ENCODE data around the gene PRPF19.

The PRPF19 gene

DNA sequence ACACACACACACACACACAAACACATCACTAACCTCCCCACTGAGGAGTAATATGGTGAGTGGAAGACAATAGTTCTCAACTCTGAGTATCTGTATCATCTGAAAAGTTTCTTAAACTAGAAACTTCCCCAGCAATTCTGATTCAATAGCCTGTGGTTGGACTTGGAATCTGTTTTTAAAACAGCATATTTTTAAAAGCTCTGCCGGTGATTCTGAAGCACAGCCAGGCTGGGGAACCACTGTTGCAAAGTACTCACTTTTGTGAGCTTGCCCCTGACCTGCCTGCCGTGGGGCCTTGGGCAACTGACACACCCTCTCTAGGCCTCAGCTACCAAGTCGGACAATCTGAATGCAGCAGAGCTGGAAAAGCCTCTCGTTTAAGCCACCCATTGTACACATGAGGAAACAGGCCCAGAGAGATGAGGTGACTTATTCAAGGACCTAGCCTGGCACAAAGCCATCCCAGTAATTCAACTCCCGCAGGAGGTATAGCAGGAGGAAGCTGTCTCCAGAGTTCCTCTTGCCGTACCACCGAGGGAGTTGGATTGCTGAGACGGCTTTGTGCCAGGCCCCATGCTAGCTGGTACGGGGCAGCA, 36.7 kb upstream of the PRPF19 start:
- Mint-ChIP-seq H3K4me1 (no peaks in the 10 kb centered on the region), H3K9me3 (no peaks in the 10 kb centered on the region), H3K4me3 (no peak overlapping the region), H3K27ac (no peak overlapping the region), H3K27me3 (no peaks in the 10 kb centered on the region), H3K36me3 (peaks cover 10% of the 10 kb centered on the region)

DNA sequence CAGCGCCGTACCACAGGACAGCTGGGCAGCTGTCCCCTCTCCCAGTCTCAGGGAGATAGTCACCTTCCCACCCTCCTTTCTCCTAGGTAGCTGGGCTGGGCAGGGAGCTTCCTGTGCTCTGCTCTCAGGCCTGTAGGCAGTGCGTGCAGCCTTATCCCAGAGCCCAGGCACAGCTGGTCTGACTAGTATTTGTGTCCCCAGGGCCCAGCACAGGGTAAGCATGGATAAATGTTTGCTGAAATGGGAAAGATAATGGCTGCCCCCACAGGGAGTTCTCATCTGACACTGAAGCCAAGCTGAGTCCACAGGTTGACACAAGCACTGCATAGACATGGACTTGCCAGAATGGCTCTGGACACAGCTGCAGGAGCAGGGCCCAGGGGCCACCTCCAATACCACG, 35.8 kb upstream of the PRPF19 start:
- Mint-ChIP-seq H3K27me3 (no peaks in the 10 kb centered on the region), H3K4me3 (no peak overlapping the region), H3K27ac (no peak overlapping the region), H3K4me1 (no peaks in the 10 kb centered on the region), H3K9me3 (no peaks in the 10 kb centered on the region), H3K36me3 (peaks cover 10% of the 10 kb centered on the region)

DNA sequence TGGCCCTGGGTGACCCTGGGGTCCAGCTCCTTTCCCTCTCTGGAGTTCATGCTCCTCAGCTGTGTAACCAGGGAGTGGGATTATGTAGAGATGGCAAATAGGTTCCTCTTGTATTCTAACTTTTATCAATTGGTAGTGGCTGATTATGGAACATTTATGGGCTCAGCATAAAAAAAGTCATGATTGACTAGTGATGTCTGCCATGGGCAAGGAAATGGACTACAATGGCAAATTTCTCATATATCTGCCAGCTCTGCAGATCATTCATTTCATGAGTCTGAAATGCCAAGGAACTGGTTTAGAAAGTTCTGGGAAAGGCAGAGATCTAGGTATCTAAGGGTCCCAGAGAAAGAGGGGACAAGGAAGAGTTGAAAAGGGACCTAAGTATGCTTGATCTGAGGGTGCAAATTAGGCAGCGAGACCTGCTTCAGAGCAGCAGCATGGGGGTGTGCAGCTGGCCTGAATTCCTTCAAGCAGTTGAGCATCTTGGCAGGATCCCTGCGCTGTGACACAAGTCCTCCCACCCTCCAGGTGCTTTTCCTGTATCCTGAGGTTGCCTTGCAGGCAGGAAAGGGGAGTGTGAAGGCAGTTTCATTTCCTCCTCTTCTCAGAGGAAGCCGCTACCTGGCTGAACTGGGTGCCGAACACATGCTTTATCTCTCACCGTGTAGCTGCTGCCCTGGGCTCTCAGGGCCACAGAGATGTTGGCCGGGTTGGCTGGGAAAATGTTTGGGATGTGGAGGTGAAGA, 35.2 kb upstream of the PRPF19 start:
- H3K36me3 Mint-ChIP-seq, result peaks cover 10% of the 10 kb centered on the region
- no peaks in the 10 kb centered on the region for H3K27me3 Mint-ChIP-seq
- H3K27ac Mint-ChIP-seq, result peak overlapping the region; percentile 9
- H3K4me3 Mint-ChIP-seq, result no peak overlapping the region
- H3K4me1 Mint-ChIP-seq, result no peaks in the 10 kb centered on the region
- no peaks in the 10 kb centered on the region for H3K9me3 Mint-ChIP-seq

DNA sequence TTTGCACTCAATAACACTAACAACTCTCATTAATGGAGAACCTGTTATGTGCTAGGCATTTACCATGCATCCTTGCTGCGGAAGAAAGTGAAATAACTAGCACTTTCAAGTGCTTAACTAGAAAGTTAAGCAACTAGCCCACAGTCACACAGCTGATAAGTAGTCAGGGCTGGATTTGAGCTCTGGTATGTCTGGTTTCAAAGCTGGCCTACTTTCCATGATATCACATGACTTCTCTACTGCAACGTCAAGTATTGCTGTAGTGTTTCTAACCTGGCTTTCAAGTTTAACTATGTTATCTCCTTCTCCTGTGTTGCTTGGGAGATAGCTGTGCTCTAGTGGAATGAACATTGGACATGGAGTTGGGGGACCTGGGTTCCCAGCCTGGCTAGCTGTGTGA, 33.5 kb upstream of the PRPF19 start:
- Mint-ChIP-seq H3K27me3 (no peaks in the 10 kb centered on the region), H3K36me3 (peaks cover 8% of the 10 kb centered on the region), H3K4me1 (no peaks in the 10 kb centered on the region), H3K27ac (no peak overlapping the region), H3K9me3 (no peaks in the 10 kb centered on the region), H3K4me3 (no peak overlapping the region)

DNA sequence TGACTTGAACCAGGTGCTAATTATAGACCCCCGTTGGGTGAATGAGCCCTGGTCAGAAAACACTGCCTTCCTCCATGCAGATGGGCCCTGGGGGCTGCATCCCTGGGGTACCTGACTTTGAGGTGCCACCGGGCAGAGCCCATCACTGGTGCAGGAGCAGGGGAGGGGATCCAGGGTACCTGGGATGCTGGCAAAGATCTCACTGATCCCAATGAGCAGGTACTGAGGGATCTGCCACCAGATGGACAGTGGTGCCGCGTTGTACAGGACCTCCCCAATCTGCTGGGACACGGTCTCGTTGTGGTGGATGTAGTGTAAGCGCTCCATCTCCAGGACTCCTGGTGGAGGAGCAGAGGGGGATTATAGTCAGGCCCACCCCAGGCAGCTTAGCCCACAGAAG, 32.9 kb upstream of the PRPF19 start:
- H3K27ac Mint-ChIP-seq, result no peak overlapping the region
- no peak overlapping the region for H3K4me3 Mint-ChIP-seq
- H3K9me3 Mint-ChIP-seq, result no peaks in the 10 kb centered on the region
- H3K4me1 Mint-ChIP-seq, result no peaks in the 10 kb centered on the region
- peaks cover 7% of the 10 kb centered on the region for H3K36me3 Mint-ChIP-seq
- H3K27me3 Mint-ChIP-seq, result no peaks in the 10 kb centered on the region

DNA sequence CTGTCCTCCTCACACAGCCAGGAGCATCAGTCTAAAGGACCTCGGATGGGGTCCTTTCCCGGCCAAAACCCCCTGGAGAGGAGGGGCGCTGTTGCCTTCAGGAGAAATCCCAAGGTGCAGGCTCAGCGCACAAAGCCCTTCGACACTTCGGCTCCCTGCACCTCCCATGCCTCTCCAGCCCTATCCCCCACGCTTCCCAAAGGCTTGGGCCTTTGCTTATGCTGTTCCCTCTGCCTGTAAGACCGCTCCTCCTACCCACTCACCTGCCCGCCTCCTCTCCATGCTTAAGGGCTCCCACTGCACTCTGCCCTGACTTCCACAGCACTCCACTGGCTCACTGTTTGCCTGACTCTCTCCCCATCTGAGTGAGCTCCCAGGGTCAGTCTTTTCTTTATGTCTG, 32.1 kb upstream of the PRPF19 start:
- H3K36me3 Mint-ChIP-seq, result peaks cover 3% of the 10 kb centered on the region
- no peak overlapping the region for H3K27ac Mint-ChIP-seq
- no peaks in the 10 kb centered on the region for H3K4me1 Mint-ChIP-seq
- H3K4me3 Mint-ChIP-seq, result no peak overlapping the region
- no peaks in the 10 kb centered on the region for H3K27me3 Mint-ChIP-seq
- no peaks in the 10 kb centered on the region for H3K9me3 Mint-ChIP-seq

DNA sequence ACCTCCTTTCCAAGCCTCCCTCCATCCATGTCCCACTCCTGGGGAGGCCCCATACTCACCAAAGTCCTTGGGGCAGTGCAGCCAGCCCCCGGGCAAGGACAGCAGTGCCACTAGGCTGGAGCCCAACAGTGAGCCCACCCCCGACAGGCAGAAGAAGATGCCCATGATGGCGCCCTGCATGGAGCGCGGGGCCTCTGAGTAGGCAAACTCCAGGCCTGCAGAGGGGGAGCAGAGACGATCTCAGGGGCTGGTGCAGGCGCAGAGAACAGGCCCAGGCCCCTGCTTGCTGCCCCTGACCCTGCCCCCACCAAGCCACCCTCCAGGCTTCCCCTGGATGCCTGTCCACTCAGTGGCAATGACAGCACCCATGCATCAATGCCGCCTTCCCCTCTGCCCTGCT, 31.4 kb upstream of the PRPF19 start:
- Mint-ChIP-seq H3K4me3 (no peak overlapping the region), H3K9me3 (no peaks in the 10 kb centered on the region), H3K4me1 (no peaks in the 10 kb centered on the region), H3K27ac (no peak overlapping the region), H3K36me3 (peaks cover 2% of the 10 kb centered on the region), H3K27me3 (no peaks in the 10 kb centered on the region)

DNA sequence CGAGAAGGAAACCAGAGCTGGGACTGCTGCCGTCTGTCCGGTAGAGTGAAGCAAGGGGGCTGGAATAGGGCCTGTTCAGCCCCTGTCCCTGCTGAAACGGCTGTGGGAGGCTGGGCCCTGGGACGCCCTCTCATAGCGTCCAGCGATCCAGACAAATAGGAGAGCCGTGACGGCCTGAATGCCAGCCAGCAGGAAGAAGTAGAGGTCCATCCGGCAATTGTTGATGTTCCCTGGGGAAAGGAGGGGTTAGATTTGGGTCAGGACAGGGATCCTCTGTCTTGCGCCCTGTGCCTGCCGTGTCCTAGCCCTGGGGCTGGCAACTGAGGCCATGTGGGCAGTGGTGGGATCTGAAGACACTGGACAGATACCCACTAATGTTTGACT, 30.8 kb upstream of the PRPF19 start:
- H3K27me3 Mint-ChIP-seq, result no peaks in the 10 kb centered on the region
- peaks cover 2% of the 10 kb centered on the region for H3K36me3 Mint-ChIP-seq
- H3K9me3 Mint-ChIP-seq, result no peaks in the 10 kb centered on the region
- H3K4me1 Mint-ChIP-seq, result no peaks in the 10 kb centered on the region
- no peak overlapping the region for H3K27ac Mint-ChIP-seq
- H3K4me3 Mint-ChIP-seq, result no peak overlapping the region

DNA sequence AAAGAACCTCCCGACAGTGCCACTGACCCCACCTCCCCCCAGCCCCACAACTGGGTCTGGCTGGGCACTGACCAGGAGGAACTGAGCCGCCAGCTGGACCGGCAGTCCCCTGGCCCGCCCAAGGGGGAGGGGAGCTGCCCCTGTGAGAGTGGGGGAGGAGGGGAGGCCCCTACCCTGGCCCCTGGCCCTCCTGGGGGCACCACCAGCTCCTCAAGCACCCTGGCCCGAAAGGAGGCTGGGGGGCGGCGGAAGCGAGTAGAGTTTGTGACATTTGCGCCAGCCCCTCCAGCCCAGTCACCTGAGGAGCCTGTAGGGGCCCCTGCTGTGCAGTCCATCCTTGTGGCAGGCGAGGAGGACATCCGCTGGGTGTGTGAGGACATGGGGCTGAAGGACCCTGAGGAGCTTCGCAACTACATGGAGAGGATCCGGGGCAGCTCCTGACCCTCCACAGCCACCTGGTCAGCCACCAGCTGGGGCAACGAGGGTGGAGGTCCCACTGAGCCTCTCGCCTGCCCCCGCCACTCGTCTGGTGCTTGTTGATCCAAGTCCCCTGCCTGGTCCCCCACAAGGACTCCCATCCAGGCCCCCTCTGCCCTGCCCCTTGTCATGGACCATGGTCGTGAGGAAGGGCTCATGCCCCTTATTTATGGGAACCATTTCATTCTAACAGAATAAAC, 30.2 kb upstream of the PRPF19 start:
- Mint-ChIP-seq H3K36me3 (peaks cover 2% of the 10 kb centered on the region), H3K9me3 (no peaks in the 10 kb centered on the region), H3K4me3 (no peak overlapping the region), H3K4me1 (no peaks in the 10 kb centered on the region), H3K27ac (no peak overlapping the region), H3K27me3 (no peaks in the 10 kb centered on the region)

DNA sequence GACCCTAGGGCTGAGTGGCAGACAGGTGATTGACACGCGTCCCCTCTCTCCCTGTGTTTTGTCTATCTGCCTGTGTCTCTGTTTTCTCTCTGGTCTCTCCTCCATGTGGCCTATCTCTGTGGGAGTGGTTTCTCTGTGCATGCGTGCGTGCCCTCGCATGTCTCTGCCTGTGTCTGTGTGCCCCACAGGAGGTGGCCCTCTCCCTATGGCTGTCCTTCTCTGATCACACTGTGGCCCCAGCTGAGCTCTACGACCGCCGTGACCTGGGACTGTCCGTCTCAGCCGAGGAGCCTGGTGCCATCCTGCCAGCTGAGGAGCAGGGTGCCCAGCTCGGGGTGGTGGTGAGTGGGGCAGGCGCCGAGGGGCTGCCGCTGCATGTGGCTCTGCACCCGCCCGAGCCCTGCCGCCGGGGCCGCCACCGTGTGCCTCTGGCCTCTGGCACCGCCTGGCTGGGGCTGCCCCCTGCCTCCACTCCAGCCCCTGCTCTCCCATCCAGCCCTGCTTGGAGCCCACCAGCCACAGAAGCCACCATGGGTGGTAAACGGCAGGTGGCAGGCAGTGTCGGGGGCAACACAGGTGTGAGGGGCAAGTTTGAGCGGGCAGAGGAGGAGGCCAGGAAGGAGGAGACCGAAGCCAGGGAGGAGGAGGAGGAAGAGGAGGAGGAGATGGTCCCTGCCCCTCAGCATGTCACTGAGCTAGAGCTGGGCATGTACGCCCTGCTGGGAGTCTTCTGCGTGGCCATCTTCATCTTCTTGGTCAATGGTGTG, 29.5 kb upstream of the PRPF19 start:
- H3K36me3 Mint-ChIP-seq, result no peaks in the 10 kb centered on the region
- no peak overlapping the region for H3K4me3 Mint-ChIP-seq
- no peaks in the 10 kb centered on the region for H3K27me3 Mint-ChIP-seq
- H3K9me3 Mint-ChIP-seq, result no peaks in the 10 kb centered on the region
- H3K4me1 Mint-ChIP-seq, result no peaks in the 10 kb centered on the region
- H3K27ac Mint-ChIP-seq, result no peak overlapping the region

DNA sequence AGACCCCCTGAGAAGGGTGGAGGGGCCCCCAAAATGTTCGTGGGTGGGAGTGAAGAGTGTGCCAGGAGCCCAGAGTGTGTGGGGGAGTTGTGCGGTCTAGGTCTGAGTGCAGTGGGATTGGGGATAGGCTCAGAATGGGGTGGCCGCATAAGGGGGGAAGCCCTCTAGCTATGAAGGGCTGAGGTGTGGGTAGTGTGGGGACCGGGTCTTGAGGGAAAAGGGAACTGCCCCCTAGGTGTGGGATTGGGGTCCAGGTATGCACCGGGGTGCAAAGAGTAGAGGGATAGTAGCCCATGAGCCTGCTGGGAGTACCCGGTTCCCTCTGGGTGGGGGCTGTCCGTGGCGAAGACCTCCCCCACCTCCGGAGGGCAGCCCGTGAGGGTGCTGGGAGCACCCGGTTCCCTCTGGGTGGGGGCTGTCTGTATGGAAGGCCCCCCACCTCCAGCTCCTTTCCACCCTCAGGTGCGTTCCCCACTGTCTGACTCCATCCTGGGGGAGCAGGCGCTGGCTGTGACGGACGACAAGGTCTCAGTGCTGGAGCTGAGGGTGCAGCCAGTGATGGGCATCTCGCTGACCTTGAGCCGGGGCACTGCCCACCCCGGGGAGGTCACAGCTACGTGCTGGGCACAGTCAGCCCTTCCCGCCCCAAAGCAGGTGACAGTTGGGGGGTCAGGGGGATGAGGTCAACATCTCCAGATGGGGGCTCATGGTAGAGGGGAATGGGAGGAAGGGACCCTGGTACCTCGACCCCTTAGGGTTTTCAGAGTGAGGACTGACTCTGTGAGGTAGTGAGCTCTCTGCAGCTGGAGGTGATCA, 28.6 kb upstream of the PRPF19 start:
- no peak overlapping the region for H3K27ac Mint-ChIP-seq
- no peak overlapping the region for H3K4me3 Mint-ChIP-seq
- no peaks in the 10 kb centered on the region for H3K4me1 Mint-ChIP-seq
- H3K27me3 Mint-ChIP-seq, result no peaks in the 10 kb centered on the region
- no peaks in the 10 kb centered on the region for H3K36me3 Mint-ChIP-seq
- no peaks in the 10 kb centered on the region for H3K9me3 Mint-ChIP-seq

DNA sequence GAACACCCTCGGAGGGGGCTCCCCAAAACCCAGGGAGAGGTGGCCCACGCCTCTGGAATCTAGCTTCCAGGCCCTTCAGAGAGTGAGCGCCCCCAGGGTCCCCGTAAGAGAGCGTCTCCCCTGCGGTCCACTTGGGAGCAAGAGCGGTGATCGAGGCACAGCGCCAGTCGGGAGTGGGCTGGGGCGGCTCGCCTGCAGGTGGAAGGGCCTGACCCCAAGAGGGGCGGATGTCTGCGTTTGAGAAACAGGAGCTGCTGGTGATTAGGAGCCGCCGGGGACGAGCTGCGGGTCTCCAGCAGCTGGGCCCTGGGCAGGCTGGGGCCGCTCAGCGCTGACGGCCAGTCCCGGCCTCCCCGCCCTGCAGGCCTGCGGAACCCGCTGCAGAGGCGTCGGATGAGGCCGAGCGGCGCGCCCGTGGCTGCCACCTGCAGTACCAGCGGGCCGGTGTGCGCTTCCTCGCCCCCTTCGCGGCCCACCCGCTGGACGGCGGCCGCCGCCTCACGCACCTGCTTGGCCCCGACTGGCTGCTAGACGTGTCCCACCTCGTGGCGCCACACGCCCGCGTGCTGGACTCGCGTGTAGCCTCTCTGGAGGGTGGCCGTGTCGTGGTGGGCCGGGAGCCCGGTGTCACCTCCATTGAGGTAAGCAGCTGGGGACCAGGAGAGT, 27.9 kb upstream of the PRPF19 start:
- no peaks in the 10 kb centered on the region for H3K36me3 Mint-ChIP-seq
- no peak overlapping the region for H3K4me3 Mint-ChIP-seq
- peaks cover 3% of the 10 kb centered on the region for H3K27me3 Mint-ChIP-seq
- H3K9me3 Mint-ChIP-seq, result no peaks in the 10 kb centered on the region
- H3K27ac Mint-ChIP-seq, result no peak overlapping the region
- H3K4me1 Mint-ChIP-seq, result no peaks in the 10 kb centered on the region

DNA sequence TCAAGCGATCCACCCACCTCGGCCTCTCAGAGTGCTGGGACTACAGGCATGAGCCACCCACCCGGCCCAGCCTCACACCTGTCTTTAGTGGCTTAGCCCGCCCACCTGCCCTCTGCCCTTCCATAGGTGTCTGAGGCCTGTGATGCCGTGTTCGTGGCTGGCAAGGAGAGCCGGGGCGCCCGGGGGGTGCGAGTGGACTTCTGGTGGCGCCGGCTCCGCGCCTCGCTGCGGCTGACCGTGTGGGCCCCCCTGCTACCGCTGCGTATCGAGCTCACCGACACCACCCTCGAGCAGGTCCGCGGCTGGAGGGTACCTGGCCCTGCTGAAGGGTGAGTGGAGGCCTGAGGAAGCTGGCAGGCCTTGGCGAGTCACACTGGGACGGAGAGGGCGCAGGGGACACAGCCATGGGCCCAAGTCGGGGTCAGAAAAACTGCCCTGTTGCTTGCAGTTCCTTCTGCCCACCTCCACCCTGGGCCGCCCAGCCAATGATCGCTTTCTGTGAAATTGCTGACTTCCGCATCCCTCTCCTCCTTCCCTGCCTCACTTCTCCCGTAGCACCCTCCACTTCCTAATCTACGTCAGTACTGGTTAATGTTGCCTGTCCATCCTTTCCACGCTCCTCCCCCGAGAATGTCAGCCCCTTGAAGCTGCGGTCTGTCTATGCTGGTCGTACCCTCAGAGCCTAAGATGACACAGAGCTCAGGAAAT, 27.2 kb upstream of the PRPF19 start:
- no peaks in the 10 kb centered on the region for H3K9me3 Mint-ChIP-seq
- no peak overlapping the region for H3K4me3 Mint-ChIP-seq
- no peak overlapping the region for H3K27ac Mint-ChIP-seq
- peaks cover 3% of the 10 kb centered on the region for H3K27me3 Mint-ChIP-seq
- H3K36me3 Mint-ChIP-seq, result no peaks in the 10 kb centered on the region
- H3K4me1 Mint-ChIP-seq, result no peaks in the 10 kb centered on the region

DNA sequence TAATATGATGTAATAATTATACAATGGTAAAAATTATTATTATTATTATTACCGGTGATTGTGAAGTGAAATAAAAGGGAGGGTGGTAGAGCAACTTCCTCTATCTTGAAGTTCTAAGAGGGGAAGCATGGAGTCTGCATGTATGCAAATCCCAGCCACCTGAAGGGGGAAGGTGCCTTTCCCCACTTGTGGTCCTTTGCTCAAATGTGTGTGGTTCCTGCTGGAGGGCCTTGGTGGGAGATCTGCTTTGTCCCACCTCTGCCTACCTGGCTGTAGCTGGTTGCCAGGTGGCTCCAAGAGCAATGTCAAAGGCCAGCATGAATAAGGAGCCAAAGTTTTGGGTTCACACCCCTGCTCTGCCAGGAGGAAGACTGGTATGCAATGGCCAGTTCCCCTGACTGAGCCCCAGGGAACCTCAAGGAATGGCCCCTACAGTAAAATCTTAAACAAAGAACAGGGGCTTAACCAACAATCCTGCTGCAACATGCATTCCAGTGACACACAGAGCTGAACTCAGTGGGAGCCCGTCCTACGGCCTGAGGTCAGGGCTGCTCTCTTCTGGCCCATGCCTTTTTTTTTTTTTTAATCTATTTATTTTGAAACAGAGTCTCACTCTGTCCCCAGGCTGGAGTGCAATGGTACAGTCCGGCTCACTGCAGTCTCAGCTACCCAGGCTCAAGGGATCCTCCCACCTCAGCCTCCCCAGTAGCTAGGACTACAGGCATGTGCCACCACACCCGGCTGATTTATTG, 26.4 kb upstream of the PRPF19 start:
- Mint-ChIP-seq H3K4me3 (no peak overlapping the region), H3K9me3 (no peaks in the 10 kb centered on the region), H3K36me3 (no peaks in the 10 kb centered on the region), H3K4me1 (no peaks in the 10 kb centered on the region), H3K27ac (no peak overlapping the region), H3K27me3 (peaks cover 3% of the 10 kb centered on the region)

All from activated naive CD4-positive, alpha-beta T cell treated with anti-CD3 and anti-CD28 coated beads, Interleukin-2, amount 50 U/mL, for 24 hours (primary cell).